ENCODE results near the gene GPR6.

Gene GPR6

GRCh38 chr6:110020888-110021287, 42.8 kb downstream of the GPR6 start:
- no peak overlapping the region for H3K4me3 ChIP-seq (ENCODE audit: low read depth, low read length)
- TF ChIP-seq CTCF (IDR thresholded peaks at IDR 0.05; ENCODE audit: low read depth, low read length) = no peak

- no peak for TF ChIP-seq CTCF (IDR thresholded peaks at IDR 0.05; ENCODE audit: low read depth, low read length)
- no peak overlapping the region for H3K4me3 ChIP-seq (ENCODE audit: low read depth, low read length)
Measured at GRCh38 chr6:110029144-110029543, 51.0 kb downstream of the GPR6 start.
